Hematopoietic multipotent progenitor cell treated with erythropoietin and hydrocortisone succinate and interleukin-3 and kit ligand, for 4 days (in vitro differentiated cells): ENCODE data around the gene DCLK3.

Source experiments
- DNase-seq: peaks from one replicate; pipeline ENCODE4 v3.0.0-alpha.2; 2015

Gene DCLK3

DNA sequence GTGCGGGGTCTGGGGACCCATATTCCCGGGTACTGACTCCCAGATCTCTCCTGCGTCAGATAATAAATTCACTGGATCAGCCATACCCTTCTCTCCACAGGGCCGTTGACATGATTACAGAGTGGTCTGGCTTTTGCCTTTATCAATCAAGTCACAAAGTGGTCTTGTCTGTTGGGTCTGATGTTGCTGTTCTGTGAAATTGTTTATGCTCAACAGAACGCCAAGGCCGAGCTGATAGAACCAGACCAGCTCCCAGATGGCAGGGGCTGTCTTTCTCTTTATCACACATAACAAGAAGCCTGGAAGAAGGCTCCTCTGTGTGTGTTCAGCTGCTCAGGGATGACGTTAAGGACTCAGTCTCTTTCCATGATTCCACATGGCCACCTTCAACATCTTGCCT lies 751 bp upstream of the DCLK3 start:
- no peak for DNase-seq

DNA sequence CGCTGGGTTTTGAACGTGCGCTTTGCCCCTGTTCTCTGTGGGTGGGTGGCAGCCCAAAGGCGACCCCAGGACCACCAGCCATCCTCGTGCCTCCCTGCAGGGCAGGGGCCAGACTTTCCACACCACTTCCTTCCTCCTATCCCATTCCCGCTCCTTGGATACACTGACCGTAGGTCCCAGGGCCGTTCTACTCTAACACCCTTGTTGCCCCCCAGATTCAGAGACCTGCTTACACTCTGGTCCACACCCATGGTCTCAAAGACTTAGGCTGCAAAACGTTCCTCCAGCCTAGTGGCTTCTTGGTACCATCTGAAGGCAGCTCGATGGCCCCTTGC lies 318 bp upstream of the DCLK3 start:
- no peak for DNase-seq

DNA sequence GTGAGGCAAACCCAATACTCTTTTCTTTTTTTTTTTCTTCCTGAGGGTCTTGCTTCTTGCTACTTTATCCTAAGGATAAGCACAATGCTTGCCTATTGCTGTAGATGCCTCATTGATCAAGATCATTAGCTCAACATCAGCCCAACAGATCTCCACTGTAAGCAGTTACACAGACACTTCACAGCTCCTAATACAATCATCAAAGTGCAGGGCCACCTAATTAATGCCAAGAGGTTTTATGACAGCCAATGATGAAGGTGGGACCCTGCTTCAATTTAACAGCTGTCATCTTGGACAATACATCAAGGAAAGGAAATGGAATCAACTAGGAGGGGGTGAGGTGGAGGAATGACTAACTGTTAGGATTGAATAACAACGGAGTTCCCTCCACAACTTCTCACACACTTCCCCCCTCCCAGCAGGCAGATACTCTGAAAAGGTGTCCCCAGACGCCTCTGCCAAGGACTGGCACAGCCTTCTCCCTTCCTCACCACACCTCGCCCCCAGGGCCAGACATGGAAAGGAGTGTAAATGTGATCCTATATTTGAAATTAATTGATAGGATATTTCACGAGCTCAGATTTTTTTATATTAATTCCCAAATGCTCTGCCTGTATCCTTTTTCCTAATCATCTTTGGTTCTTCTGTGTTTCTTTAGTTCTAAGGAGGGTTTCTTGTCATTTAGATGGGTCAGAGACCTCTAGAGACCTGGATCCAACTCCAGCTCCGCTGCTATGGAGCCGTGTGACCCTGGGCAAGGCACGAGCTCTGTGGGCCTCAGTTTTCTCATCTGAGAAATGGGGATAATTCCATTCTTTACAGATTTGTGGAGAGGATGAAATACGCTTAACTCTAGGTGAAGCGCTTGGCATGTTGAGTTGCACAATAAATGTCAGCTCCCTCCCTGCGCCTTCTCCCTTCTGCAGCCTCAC lies 1.2 kb downstream of the DCLK3 start:
- DNase-seq = no peak

DNA sequence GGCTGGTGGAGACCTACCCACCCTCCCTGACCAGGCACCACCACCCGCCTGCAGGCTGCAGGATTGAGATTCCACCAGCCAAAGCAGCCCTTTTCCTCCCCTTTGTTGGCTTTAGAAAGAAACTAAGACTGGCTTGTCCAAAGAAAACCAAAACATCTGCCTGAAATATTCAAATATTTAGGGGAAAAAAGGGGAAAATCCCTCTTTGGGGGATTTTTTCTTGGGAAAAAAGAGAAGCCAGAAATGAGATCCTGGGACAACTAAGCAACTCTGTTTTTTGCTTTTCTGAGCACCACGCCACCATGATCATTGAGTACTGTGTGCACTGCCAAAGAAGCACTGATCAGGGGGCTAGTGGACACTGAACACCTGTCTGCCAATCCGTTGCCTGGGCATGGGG lies 2.6 kb downstream of the DCLK3 start:
- DNase-seq = no peak

DNA sequence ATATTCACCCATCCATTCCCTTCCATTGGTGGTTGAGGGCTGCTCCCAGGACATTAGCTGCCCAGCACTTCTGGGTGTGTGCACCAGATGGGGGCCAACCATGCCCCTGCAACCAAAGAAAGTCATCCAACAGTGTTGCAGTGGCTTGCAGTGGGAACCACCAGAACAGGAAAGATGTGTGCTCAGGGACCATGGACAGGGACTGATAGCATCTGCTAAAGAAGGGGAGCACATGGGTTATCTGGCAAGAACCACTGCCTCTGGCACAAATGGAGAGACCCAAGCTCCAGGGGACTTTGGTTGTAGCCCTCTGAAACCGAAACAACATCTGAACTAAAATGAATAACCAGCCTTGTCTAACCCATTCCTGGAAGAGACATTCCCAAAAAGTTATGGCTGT lies 8.1 kb downstream of the DCLK3 start:
- DNase-seq = peak; percentile 31

DNA sequence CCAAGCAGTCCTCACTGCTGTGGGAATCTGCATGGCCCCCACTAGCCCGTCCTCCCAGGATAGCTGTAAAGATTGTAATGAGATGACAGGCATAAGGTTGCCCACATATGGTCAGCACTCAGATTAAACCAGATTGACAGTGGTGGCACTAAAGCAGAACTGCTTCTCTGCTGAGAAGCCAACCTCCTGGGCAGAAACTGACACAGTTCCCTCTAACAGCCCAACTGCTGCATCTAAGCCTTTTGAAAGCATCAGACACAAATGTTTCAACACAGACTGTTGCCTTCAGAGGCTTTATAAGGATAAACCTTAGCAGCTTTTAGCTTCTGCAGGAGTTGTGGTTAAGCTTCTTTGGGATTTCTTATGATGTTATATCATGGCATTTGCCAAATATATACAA lies 13.0 kb downstream of the DCLK3 start:
- no peak for DNase-seq

DNA sequence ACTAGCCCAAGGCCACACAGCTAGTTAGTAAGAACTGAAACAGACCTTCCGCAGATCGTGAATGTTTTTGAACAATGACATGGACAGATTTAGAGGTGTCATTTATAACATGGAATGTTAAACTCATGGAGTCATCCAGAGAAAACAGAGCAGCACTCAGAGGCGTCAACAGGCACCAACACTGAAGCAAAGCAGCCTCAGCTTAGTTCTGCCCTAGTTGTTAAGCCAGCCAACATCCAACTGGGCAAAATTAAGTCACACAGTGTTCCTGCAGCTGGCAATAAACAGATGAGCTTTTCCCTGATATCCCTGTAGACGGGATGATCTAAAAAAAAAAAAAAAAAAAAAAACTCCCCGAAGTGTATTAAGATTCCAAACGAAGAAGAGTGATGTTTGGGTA lies 13.6 kb downstream of the DCLK3 start:
- DNase-seq = no peak

DNA sequence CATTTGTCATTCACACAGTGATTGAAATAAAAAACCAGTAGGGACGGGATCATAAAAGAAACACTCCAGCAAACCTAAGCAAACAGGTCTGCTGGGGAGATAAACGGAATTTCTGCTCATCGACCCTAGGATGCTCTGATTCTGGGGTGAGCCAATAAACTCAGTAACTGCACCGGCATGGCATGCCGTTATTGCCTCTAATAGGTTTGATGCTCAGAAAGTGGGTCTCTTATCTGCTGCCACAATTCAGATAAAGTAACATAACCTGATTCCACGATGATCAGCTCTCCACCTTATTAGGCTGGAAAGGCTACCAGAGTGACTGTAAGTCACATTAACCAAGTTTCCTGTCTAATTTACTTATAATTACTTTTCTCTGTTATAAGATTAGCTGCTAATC lies 19.6 kb downstream of the DCLK3 start:
- DNase-seq = no peak

DNA sequence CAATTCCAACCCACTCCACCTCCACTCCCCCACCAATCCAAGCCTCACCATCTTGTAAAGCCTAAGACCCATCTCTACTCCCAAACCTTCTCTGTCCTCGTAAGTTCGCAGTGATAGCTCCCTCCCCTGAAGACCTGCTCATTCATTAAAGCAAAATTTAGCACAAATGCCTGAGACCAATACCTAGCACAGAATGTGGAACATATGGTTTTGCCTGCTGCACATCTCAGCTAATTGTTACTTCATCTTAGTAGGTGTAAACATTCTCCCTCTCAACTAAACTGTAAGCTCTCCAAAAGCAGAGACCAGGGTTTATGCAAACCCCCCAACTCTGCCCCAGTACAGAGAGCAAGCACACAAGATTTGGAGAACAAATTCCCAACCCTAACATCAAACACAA lies 20.5 kb downstream of the DCLK3 start:
- DNase-seq = no peak

DNA sequence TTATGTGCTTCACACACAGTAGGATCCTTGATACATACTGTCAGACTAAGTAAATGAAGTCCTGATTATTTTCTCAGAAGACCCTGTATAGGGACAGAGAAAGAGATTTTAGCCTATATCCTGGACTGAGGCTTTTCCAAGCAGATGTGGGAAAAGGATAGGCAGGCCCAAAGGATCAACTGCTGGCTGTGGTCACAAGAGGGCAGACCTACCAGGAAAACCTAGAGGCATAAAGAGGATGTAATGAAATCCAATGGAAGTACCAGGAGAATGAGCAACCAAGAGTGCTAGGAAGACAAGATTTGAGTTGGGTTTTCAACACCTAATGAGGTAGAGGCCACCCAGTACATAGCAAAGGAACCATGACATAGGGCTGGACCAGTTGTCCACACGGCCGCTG lies 23.1 kb downstream of the DCLK3 start:
- no peak for DNase-seq

DNA sequence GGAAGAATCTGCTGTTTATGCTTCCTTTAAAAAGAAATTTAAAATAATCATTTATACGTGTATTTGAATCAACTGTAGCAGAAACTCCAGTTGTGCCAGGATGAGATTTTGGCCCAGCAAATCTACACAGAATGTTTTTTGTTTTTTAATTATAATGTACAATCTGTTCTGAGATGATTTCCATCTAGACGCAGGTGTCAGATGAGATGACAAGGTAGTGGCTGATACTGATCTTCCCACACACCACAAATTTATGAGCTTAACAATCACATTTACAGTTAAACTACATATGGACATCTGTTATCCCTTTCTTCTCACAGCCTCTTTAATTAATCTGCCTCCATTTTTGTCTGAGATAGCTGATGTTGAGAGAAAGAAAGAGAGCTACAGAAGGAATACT lies 23.6 kb downstream of the DCLK3 start:
- DNase-seq = no peak

DNA sequence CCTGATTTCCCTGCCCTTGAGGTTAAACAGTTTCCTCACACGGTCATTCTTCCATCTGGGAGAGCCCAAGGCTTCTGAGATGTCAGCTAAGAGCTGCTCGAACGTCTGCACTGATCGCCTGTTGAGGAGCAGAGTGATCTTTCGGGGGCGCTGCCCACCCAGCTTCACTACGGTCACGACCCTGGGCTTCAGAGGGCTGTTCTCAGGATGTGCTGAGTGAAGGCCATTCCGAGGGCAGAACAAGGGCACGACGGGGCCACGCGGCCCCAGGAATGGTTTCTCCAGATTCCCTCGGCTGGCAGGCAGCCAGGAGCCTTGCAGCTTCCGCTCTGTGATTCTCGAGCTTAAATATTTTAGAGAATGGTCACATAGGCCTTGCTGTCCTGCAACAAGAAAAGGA lies 25.7 kb downstream of the DCLK3 start:
- no peak for DNase-seq

DNA sequence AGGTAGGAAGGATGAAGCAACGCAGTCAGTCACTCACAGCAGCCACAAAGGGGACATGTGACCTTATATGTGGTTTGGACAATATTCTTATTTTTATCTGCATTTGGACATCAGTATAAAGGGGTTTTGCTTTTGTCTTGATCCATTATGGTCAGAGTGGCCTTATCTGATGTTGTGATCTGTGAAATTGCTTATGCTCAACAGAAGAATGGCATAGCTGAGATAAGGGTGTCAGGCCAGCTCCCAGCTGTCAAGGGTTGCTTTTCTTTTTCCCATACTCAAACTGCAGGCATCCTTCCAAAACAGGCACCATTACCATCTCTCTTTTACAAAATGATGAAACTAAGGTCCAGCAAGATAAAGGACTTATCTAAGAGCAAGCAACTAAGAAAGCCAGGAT lies 28.1 kb downstream of the DCLK3 start:
- peak; percentile 70 for DNase-seq

DNA sequence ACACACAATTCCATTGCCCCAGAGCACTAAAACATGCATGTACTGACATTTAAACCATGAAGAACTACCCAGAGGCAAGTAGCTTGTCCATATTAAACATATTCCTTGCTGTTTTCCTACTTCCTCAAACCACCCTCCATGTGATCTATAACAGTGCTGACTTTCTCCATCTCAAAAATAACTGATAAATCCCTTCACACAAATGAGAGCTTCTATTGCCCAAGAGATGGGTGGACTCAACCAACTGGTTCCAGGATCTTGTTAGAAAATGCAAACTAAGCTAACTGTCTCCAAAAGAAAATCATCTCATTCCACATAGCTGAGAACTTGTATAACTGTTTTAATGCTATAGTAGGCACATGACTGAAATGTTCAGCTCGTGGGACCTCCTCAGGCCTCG lies 29.6 kb downstream of the DCLK3 start:
- no peak for DNase-seq

DNA sequence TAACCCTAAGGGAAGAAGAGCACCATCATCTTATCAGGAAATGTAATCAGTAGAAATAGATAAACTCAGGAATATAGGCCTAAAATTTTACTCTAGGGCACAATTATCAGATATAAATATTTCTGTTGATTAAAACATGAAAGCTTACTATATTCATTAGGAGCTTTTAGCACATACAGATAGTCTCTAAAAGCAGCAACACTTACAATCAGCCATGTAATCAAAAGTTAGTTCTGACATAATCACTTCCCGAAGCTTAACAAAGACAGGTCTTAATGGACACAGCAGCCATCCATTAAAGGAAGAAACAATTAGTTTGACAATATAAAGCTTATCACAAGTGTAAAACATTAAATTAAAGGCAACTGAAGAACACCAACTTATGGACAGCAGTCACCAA lies 30.6 kb downstream of the DCLK3 start:
- DNase-seq = no peak

DNA sequence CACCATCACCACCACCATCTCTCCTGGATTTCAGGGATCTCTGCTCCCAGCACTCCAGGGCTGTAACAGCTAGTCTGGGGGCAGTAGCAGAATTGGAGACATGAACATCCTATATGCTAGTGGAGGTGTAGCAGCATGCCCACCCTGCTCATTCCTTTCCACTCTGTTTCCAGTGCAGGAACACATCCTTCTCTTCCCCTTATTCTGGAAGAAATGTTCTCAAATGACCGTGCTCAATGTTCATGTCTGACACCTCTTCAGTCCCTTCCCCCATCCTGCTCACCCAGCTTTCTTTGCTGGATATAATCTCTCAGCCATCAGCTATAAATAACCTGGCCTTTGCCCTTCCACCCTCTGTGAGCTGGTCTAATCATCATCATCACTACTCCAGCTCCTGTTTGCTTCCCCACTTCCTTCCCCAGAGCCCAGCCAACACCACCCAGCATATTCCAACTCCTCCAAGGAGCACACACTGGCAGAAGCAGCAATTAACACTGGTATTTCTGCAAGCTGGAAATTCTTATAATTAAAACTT lies 31.1 kb downstream of the DCLK3 start:
- no peak for DNase-seq

DNA sequence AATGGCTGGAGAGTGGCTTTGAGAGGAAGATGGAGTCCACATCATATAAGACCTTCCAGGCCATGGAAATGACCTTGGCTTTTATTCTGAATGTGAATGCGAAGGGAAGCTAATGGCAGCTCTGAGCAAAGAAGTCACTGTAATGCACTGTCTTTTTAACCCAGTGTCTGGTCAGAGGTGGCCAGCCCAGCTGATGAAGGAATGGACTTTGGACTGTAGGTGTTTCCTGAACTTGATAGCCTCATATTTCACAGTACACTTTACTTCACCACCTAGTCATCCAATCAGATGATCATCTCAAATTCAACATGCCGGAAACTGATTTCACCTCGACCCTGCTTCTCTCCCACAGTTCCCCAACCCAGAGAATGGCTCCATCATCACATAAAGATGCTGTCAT lies 33.4 kb downstream of the DCLK3 start:
- no peak for DNase-seq

DNA sequence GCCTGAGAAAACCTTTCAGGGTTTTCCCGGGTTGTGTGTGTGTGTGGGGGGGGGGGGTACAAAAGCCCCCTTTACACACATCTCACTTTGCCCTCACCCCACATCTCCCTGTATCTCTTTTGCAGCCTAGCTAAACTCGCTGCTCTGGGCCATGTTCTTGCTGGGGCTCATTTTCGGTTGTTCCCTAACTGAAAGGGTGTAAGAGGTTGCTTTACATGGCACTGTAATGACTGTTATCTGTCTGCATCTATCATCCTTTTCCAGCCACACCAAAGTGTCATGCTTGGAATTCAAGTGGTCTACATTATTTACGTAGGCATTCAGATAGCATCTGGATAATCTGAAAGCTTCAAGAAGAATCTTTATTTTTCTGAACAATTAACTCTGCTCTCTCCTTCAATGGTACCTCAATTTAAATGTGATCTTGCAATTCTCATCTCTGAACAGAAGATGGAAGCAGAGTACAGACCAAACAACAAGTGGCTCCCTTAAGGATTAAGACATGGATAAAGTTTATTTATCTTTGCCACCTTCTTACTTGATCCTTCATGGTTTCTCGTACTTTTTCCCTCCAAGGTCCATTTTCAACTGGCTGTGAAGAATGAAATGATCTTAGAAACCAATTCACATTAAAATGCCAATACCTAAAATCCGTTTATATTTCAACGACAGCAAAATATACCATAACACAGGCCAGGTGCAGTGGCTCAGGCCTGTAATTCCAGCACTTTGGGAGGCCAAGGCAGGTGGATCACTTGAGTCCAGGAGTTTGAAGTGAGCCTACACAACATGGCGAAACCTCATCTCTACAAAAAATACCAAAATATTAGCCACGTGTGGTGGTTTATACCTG lies 34.9 kb downstream of the DCLK3 start:
- peak; percentile 76 for DNase-seq

DNA sequence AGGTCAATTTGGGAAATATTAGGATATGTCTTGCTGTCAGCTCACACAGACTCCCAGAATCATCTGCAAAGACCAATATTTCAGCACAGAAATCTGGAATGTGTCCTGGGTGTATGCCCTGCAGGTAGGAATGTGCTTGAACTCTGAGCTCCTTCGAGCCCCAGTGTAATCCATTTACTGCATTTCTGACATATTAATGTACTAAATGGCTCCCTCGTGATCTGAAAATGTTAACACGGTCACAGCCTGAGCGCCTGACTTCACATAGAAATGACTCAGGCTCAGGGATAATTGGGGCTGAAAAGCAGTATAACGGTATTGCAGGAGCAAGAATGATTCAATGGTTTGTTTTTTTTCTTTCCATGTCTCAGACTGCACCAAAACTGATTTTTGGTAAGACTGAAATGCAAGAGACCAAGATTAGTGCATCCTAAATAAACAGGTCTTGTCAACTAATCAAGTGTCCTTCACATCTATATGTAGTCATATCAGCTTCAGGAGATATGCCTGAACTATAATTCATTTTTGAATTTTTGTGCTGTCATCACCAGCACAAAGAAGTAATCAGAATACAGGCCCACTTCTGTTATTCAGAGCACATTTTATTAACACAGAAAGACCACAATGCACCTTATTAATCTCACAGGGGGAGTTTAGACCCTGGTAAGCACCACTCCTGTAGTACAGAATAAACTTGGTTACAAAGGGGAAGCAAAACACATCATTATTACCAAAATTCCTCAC lies 49.8 kb downstream of the DCLK3 start:
- DNase-seq = no peak

DNA sequence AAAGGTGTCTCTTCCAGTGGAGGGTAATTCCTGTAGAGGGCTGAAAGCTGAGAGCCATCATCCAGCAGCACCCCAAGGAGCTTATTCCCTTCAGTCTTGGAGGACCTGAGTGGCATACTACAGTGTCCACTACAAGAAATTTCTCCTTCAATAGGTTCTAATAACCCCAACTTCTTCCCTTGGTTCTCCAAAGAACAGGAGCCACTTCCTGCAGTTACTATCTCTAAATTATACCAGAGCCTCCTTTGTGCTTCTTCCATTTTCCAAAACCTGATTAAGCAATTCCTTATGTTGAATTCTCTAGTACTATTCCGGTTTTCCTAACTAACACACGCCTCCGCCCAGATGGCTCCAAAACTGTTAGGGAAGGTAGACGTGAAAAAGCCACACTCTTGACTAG lies 50.4 kb downstream of the DCLK3 start:
- no peak for DNase-seq

DNA sequence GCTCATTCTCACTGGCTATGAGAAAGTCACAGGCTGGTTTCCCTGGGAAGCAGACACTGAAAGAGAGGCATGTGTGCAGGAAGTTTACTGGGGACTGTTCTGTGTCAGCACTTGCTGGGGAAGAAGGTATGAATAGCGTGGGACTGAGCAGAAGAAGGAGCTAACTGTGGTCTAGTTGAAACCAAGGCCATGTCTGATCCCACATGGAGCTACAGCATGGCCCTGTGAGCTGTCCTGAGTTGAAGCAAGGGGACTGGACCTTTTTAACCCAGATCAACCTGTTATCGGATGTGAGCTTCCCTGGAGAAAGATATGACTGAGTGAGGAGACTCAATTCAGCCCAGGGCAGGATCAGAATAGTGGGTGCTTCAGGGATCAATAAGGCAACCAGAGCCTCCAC lies 53.7 kb downstream of the DCLK3 start:
- no peak for DNase-seq

DNA sequence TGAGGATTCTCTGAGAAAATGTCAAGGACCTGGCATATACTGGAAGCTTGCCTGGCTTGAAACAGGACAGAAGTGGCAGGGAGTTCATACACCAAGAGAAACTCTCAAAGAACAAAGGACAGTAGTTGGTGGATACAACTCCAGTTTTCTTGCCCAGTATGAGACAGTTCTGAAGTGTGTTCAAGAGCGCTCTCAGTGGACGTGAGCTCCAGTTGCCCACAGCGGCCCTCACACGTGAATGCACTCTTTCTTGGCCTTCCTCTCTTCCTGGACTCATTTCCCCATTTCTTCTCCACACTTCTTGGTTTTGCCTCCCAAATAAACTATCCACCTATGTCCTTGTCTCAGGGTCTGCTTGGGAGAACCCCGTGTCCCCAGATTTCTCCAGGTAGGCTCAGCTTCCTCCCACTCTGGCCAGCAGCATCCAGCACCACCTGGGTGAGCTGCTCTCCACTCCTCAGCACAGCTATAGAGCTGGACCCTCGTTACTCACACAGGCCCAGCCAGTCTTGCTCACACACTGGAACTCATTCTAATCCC lies 54.5 kb downstream of the DCLK3 start:
- no peak for DNase-seq

DNA sequence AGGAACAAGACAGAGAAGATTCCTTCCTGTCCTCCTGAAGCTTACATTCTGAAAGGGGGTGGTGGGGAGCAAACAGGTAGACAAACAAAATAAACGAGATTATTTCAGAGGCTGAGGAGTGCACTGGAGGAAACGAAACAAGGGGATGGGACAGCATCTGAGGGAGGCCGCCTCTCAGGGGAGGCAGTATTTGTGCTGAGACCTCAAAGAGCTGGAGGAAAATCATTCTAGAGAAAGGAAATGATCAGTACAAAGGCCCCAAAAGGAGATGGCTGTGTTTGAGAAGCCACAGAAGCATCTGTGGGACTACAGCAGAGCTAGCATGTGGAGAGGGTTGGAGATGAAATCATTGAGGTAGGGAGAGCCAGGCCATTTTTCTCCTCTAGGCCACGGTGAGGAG lies 55.1 kb downstream of the DCLK3 start:
- no peak for DNase-seq
